Measurements from ENCODE around the gene TDRD9. TPM values are rescaled to one million over a fixed set of nuclear protein-coding genes. Genes with fewer than 3 reads are reported as not detected.
A peak's percentile ranks its signal among the peaks of the same experiment; 100 is the strongest.

The TDRD9 gene
- total RNA-seq, 1 experiment from 2014 or later, result not detected

GRCh38 chr14:103999795-104000440, 71.7 kb downstream of the TDRD9 start:
- H3K4me3 ChIP-seq, result no peak overlapping the region
- H3K9me3 ChIP-seq, result no peaks in the 10 kb centered on the region
- no peaks in the 10 kb centered on the region for H3K36me3 ChIP-seq
- H3K27me3 ChIP-seq, result no peaks in the 10 kb centered on the region
- no peak for DNase-seq

GRCh38 chr14:104001003-104001402, 72.7 kb downstream of the TDRD9 start:
- Histone ChIP-seq H3K4me3 (no peak overlapping the region), H3K27me3 (no peaks in the 10 kb centered on the region), H3K9me3 (no peaks in the 10 kb centered on the region), H3K36me3 (no peaks in the 10 kb centered on the region)
- DNase-seq, result no peak

GRCh38 chr14:104003616-104004015, 75.4 kb downstream of the TDRD9 start:
- Histone ChIP-seq H3K27me3 (no peaks in the 10 kb centered on the region), H3K36me3 (no peaks in the 10 kb centered on the region), H3K4me3 (no peak overlapping the region), H3K9me3 (no peaks in the 10 kb centered on the region)
- no peak for DNase-seq

- DNase-seq, result no peak
- no peak overlapping the region for H3K4me3 ChIP-seq
- no peaks in the 10 kb centered on the region for H3K27me3 ChIP-seq
- H3K36me3 ChIP-seq, result no peaks in the 10 kb centered on the region
- H3K9me3 ChIP-seq, result no peaks in the 10 kb centered on the region
These were observed 76.6 kb downstream of the TDRD9 start for GRCh38 chr14:104004849-104005248.

- DNase-seq, result no peak
- H3K9me3 ChIP-seq, result no peaks in the 10 kb centered on the region
- H3K4me3 ChIP-seq, result no peak overlapping the region
- H3K36me3 ChIP-seq, result no peaks in the 10 kb centered on the region
- H3K27me3 ChIP-seq, result no peaks in the 10 kb centered on the region
These were observed 77.2 kb downstream of the TDRD9 start for GRCh38 chr14:104005489-104005888.

GRCh38 chr14:104007121-104007520, 78.9 kb downstream of the TDRD9 start:
- H3K27me3 ChIP-seq, result no peaks in the 10 kb centered on the region
- H3K9me3 ChIP-seq, result no peaks in the 10 kb centered on the region
- H3K36me3 ChIP-seq, result no peaks in the 10 kb centered on the region
- no peak overlapping the region for H3K4me3 ChIP-seq
- DNase-seq, result no peak

GRCh38 chr14:104009297-104009696, 81.0 kb downstream of the TDRD9 start:
- no peak for DNase-seq
- Histone ChIP-seq H3K27me3 (no peaks in the 10 kb centered on the region), H3K4me3 (no peak overlapping the region), H3K9me3 (no peaks in the 10 kb centered on the region), H3K36me3 (no peaks in the 10 kb centered on the region)

- DNase-seq, result peak; percentile 24
- Histone ChIP-seq H3K36me3 (no peaks in the 10 kb centered on the region), H3K4me3 (no peak overlapping the region), H3K9me3 (no peaks in the 10 kb centered on the region), H3K27me3 (no peaks in the 10 kb centered on the region)
These were observed 83.7 kb downstream of the TDRD9 start for GRCh38 chr14:104011824-104012517.

GRCh38 chr14:104014764-104015163, 86.5 kb downstream of the TDRD9 start:
- no peak overlapping the region for H3K4me3 ChIP-seq
- DNase-seq, result no peak
- H3K9me3 ChIP-seq, result no peaks in the 10 kb centered on the region
- H3K27me3 ChIP-seq, result no peaks in the 10 kb centered on the region
- no peaks in the 10 kb centered on the region for H3K36me3 ChIP-seq

- Histone ChIP-seq H3K9me3 (no peaks in the 10 kb centered on the region), H3K4me3 (no peak overlapping the region), H3K27me3 (no peaks in the 10 kb centered on the region), H3K36me3 (no peaks in the 10 kb centered on the region)
- no peak for DNase-seq
These were observed 88.8 kb downstream of the TDRD9 start for GRCh38 chr14:104016873-104017650.

- H3K36me3 ChIP-seq, result no peaks in the 10 kb centered on the region
- H3K4me3 ChIP-seq, result no peak overlapping the region
- H3K27me3 ChIP-seq, result no peaks in the 10 kb centered on the region
- no peak for DNase-seq
- H3K9me3 ChIP-seq, result no peaks in the 10 kb centered on the region
These were observed 90.8 kb downstream of the TDRD9 start for GRCh38 chr14:104019029-104019428.

- H3K27me3 ChIP-seq, result no peaks in the 10 kb centered on the region
- no peak overlapping the region for H3K4me3 ChIP-seq
- no peaks in the 10 kb centered on the region for H3K36me3 ChIP-seq
- no peak for DNase-seq
- H3K9me3 ChIP-seq, result no peaks in the 10 kb centered on the region
These were observed 91.5 kb downstream of the TDRD9 start for GRCh38 chr14:104019806-104020205.

- no peaks in the 10 kb centered on the region for H3K36me3 ChIP-seq
- no peak overlapping the region for H3K4me3 ChIP-seq
- H3K9me3 ChIP-seq, result no peaks in the 10 kb centered on the region
- H3K27me3 ChIP-seq, result no peaks in the 10 kb centered on the region
- no peak for DNase-seq
These were observed 92.2 kb downstream of the TDRD9 start for GRCh38 chr14:104020471-104020870.

GRCh38 chr14:104023325-104024055, 95.2 kb downstream of the TDRD9 start:
- peak; percentile 9 for DNase-seq
- H3K27me3 ChIP-seq, result no peaks in the 10 kb centered on the region
- H3K9me3 ChIP-seq, result no peaks in the 10 kb centered on the region
- no peak overlapping the region for H3K4me3 ChIP-seq
- H3K36me3 ChIP-seq, result no peaks in the 10 kb centered on the region

- DNase-seq, result no peak
- Histone ChIP-seq H3K36me3 (no peaks in the 10 kb centered on the region), H3K27me3 (no peaks in the 10 kb centered on the region), H3K9me3 (no peaks in the 10 kb centered on the region), H3K4me3 (no peak overlapping the region)
These were observed 97.3 kb downstream of the TDRD9 start for GRCh38 chr14:104025534-104025933.

- no peak overlapping the region for H3K4me3 ChIP-seq
- H3K27me3 ChIP-seq, result no peaks in the 10 kb centered on the region
- no peaks in the 10 kb centered on the region for H3K36me3 ChIP-seq
- no peak for DNase-seq
- H3K9me3 ChIP-seq, result no peaks in the 10 kb centered on the region
These were observed 97.8 kb downstream of the TDRD9 start for GRCh38 chr14:104026024-104026423.

- DNase-seq, result no peak
These were observed 102.7 kb downstream of the TDRD9 start for GRCh38 chr14:104030958-104031357.

More at GRCh38 chr14:104030958-104031357, 102.7 kb downstream of the TDRD9 start:
- no peak overlapping the region for H3K4me3 ChIP-seq
- H3K36me3 ChIP-seq, result no peaks in the 10 kb centered on the region
- no peaks in the 10 kb centered on the region for H3K9me3 ChIP-seq
- no peaks in the 10 kb centered on the region for H3K27me3 ChIP-seq
